ENCODE data around the gene SLC19A1.
A peak's percentile ranks its signal among the peaks of the same experiment; 100 is the strongest.

SLC19A1 gene

DNA sequence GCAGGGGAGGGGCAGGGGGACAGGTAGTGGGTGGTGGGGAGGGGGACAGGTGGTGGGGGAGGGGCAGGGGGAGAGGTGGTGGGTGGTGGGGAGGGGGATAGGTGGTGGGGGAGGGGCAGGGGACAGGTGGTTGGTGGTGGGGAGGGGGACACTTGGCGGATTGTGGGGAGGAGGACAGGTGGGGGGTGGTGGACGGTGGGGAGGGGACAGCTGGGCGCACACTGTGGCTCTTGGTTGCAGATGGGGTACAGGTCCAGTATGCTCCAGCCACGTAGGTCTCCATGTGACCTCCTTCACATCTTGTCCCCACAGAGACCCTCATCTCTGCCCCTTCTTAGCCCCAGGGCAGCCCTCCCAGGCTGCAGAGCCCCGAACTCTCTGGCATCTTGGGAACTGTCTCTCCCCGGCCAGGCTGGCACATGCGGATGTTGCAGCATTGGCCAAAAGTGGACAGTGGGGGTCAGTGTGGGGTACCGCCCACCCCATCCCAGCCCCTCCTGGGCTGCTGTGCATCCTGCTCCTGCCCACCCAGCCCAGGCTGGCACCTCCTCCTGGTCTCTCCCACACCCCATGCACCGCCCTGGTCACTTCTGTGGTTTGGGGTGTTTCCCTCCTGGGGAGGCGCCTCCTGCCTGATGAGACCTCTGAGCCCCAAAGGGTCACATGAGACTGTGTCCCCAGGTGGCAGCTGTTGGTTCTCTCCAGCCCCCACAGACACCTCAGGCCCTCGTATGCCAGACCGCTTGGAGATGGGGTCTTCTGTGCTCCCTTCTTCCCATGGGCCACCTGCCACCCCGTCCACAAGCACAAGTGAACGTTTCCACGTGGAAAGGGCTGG, 7.6 kb upstream of the SLC19A1 start:
- WGBS, result 89% methylated on average over 15 of the region's 15 CpGs

DNA sequence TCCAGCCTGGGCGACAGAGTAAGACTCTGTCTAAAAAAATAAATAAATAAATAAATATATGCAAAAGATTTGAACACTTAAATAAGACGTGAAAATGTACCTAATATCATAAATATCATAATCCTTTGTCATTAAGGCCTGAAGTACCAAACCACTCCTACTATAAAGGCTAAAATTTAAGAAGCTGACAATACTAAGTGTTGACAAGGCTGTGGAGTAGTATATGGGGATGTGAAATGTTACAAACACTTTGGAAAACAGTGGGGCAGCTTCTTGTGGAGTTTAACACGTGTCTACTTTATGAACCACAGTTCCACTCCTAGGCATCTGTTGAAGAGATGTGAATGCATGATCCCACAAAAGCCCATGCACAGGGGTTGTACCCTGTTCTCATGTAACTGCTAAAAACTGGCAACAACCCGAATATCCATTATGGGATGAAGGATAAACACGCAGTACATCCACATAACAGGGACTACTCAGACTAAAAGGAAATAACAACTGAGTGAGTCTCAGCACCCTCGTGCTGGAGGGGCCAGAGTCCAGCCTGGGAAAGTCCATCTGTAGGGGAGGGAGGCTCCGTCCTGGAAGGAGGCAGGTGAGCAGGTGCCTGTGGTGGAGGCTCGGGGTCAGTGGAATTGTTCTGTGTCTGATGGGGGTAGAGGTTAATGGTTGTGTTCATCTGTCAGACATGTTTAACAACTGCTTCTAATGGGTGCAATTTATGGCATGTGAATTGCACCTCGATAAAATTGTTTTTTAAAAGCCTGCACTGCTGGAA, 6.7 kb upstream of the SLC19A1 start:
- no peak overlapping the region for H3K4me3 ChIP-seq (ENCODE audit: low read length)
- no peaks in the 10 kb centered on the region for H3K36me3 ChIP-seq (ENCODE audit: insufficient read depth, low read length)
- H3K9me3 ChIP-seq (ENCODE audit: insufficient read depth, low read depth, low read length), result no peaks in the 10 kb centered on the region
- H3K4me1 ChIP-seq (ENCODE audit: insufficient read depth, low read length), result peaks cover 7% of the 10 kb centered on the region
- H3K9ac ChIP-seq (ENCODE audit: low read depth, low read length), result no peak overlapping the region
- no peak overlapping the region for H3K27ac ChIP-seq (ENCODE audit: low read depth, low read length)
- WGBS, result 90% methylated on average over 7 of the region's 9 CpGs
- H3K27me3 ChIP-seq (ENCODE audit: insufficient read depth, low read length), result no peaks in the 10 kb centered on the region

More for the DNA sequence above, 7.6 kb upstream of the SLC19A1 start:
- Histone ChIP-seq H3K27ac (ENCODE audit: low read depth, low read length) (no peak overlapping the region), H3K4me3 (ENCODE audit: low read length) (no peak overlapping the region), H3K36me3 (ENCODE audit: insufficient read depth, low read length) (no peaks in the 10 kb centered on the region), H3K4me1 (ENCODE audit: insufficient read depth, low read length) (peaks cover 7% of the 10 kb centered on the region), H3K9ac (ENCODE audit: low read depth, low read length) (no peak overlapping the region), H3K9me3 (ENCODE audit: insufficient read depth, low read depth, low read length) (no peaks in the 10 kb centered on the region), H3K27me3 (ENCODE audit: insufficient read depth, low read length) (no peaks in the 10 kb centered on the region)

DNA sequence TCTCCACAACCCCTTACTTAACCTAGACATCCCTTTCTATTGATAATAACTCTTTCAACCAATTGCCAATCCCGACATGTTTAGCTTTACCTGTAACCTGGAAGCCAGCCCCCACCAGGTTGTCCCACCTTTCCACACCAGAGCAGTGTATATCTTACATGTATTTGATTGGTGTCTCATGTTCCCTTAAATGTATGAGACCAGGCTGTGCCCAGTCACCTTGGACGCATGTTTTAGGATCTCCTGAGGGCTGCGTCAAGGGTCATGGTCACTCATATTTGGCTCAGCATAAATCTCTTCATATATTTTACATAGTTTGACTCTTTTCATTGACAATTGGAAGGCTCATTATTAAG, 5.3 kb upstream of the SLC19A1 start:
- Histone ChIP-seq H3K27ac (ENCODE audit: low read depth, low read length) (no peak overlapping the region), H3K9me3 (ENCODE audit: insufficient read depth, low read depth, low read length) (no peaks in the 10 kb centered on the region), H3K4me1 (ENCODE audit: insufficient read depth, low read length) (peaks cover 7% of the 10 kb centered on the region), H3K27me3 (ENCODE audit: insufficient read depth, low read length) (no peaks in the 10 kb centered on the region), H3K9ac (ENCODE audit: low read depth, low read length) (no peak overlapping the region), H3K4me3 (ENCODE audit: low read length) (no peak overlapping the region), H3K36me3 (ENCODE audit: insufficient read depth, low read length) (no peaks in the 10 kb centered on the region)
- WGBS, result 92% methylated on average over 3 of the region's 3 CpGs

DNA sequence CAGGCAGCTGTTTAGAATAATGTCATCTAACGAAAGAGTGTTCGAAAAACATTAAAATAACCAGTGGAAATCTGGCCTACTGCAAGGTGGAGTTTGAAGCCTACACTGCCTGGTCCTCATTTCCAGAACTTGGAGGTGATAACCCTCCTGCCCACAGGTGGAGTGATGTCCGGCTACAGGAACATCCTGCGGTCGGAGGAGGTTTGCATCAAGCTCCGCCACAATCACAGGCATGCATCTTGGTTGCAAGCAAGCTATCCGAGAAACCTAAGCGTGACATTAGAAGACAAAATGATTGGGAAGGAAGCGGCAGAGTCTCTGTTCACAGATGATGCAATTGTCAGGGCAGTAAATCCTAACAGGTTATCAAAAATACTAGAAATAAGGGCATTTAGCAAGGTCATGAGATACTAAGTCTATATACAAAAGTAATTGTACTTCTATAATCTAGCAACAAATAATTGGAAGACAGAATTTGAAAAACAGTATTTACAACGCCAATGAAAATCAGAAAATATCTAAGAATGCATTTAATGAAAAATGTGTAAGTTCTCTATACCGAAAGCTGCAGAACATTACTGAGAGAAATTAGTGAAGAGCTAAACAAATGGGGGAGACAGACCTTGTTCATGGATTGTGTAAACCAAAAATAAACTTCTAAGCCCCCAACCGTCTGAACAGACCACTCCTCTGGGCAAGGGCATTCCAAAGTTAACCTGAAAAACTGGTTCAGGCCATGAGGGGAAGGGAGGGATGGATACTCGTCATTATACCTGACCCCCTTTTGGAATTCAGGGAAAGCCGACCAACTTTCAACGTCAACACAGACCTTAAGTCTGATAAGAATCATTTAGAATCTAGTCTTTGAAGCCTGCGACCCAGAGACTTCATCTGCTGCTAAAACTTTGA, 4.7 kb upstream of the SLC19A1 start:
- WGBS, result 96% methylated on average over 16 of the region's 16 CpGs
- Histone ChIP-seq H3K4me1 (ENCODE audit: insufficient read depth, low read length) (peaks cover 7% of the 10 kb centered on the region), H3K27ac (ENCODE audit: low read depth, low read length) (no peak overlapping the region), H3K36me3 (ENCODE audit: insufficient read depth, low read length) (no peaks in the 10 kb centered on the region), H3K4me3 (ENCODE audit: low read length) (no peak overlapping the region), H3K9ac (ENCODE audit: low read depth, low read length) (no peak overlapping the region), H3K9me3 (ENCODE audit: insufficient read depth, low read depth, low read length) (no peaks in the 10 kb centered on the region), H3K27me3 (ENCODE audit: insufficient read depth, low read length) (no peaks in the 10 kb centered on the region)

DNA sequence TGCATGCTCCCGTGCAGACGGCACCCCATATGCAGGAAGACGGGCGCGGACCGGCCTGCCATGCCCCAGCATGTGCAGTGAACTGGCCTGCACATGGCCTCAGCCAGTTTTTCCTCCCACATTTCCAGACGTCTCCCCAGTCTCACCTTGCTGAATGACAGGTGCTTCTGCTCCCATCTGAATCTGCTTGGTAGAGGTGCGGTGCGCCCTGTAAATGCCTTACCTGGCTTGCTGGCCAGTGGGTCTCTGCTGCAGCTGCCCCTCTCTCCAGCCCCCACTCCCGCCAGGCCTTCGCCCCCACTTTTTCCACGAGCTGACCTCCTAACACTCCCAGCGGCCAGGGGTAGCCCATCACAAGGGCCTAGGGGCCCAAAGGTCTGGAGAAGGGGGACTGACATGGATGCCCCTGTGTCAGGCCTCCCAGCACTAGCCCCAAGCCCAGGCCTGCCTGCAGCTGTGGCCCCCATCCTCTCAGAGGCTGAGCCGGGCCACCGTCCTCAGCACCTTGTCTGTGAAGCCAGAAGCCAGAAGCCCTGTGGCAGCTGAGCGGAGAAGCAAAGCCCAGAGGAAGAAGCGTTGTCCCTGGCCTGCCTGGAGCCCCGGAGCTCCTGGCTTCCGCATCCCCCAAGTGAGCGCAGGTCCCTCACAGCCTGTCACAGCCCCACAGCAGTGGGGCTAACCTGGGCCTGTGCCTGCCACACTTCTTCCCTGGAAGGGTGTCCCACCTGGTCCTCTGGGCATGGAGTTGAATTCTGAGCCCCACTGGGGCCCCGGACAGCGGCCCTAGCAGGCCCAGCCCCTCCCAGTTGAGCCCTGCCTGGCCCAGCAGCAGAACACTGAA, 3.7 kb upstream of the SLC19A1 start:
- H3K27ac ChIP-seq (ENCODE audit: low read depth, low read length), result no peak overlapping the region
- H3K4me3 ChIP-seq (ENCODE audit: low read length), result no peak overlapping the region
- H3K9ac ChIP-seq (ENCODE audit: low read depth, low read length), result no peak overlapping the region
- peaks cover under 1% of the 10 kb centered on the region for H3K4me1 ChIP-seq (ENCODE audit: insufficient read depth, low read length)
- H3K9me3 ChIP-seq (ENCODE audit: insufficient read depth, low read depth, low read length), result no peaks in the 10 kb centered on the region
- no peaks in the 10 kb centered on the region for H3K27me3 ChIP-seq (ENCODE audit: insufficient read depth, low read length)
- peaks cover 2% of the 10 kb centered on the region; the same call in 1 of the 2 replicates for H3K36me3 ChIP-seq (ENCODE audit: insufficient read depth, low read length)
- 90% methylated on average over 22 of the region's 22 CpGs for WGBS

DNA sequence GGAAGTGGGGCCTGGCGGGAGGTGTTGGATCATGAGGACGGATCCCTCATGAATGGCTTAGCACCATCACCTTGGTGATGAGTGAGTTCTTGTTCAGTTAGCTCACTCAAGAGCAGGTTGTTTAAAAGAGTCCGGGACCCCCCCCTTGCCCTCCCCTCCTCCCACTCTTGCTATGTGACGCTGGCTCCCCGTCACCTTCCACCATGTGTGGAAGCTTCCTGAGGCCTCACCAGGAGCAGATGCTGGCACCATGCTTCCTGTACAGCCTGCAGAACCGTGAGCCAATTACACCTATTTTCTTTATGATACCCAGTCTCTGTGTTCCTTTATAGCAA, 3.0 kb upstream of the SLC19A1 start:
- Histone ChIP-seq H3K4me3 (ENCODE audit: low read length) (no peak overlapping the region), H3K36me3 (ENCODE audit: insufficient read depth, low read length) (peaks cover 3% of the 10 kb centered on the region; the same call in 1 of the 2 replicates)
- 95% methylated on average over 6 of the region's 6 CpGs for WGBS

DNA sequence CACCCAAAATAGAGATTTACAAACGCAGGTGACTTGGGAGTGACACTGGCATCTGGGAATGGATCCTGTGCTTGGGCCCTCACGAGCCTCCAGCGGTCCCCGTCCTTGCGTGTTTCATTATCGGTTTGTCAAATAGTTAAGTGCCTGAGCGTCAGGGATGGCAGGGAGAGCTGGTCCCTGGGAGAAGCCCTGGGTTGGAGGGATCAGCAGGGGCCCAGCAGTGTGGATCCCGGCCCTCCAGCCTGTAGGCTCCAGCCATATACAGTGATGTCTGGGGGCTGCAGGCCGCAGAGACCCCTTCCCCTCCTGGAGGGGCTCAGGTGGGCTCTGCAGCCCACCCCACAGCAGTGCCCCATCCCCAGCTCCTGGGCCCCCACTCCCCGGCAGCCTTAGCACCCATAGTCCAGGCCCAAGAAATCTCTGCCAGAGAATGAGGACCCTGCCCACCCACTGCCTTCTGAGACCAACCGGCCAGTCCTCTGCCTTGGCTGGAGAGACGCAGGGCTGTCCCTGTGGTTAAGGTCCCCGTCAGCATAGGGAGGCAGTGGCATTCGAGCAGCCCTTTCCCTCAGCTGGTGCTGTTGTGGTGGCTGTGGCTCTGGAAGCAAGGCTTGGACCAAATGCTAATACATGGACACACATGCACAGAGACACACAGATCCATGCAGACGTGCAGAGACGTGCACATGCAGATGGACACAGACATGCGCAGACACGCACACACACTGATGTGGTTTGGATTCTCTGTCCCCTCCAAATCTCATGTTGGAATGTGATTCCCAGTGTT, 2.4 kb upstream of the SLC19A1 start:
- Histone ChIP-seq H3K4me3 (ENCODE audit: low read length) (no peak overlapping the region), H3K9me3 (ENCODE audit: insufficient read depth, low read depth, low read length) (no peaks in the 10 kb centered on the region), H3K4me1 (ENCODE audit: insufficient read depth, low read length) (no peaks in the 10 kb centered on the region), H3K36me3 (ENCODE audit: insufficient read depth, low read length) (peaks cover 3% of the 10 kb centered on the region; the same call in 1 of the 2 replicates), H3K27ac (ENCODE audit: low read depth, low read length) (no peak overlapping the region), H3K27me3 (ENCODE audit: insufficient read depth, low read length) (no peaks in the 10 kb centered on the region), H3K9ac (ENCODE audit: low read depth, low read length) (no peak overlapping the region)
- 92% methylated on average over 18 of the region's 18 CpGs for WGBS

More for the DNA sequence above, 3.0 kb upstream of the SLC19A1 start:
- H3K27me3 ChIP-seq (ENCODE audit: insufficient read depth, low read length), result no peaks in the 10 kb centered on the region
- no peak overlapping the region for H3K27ac ChIP-seq (ENCODE audit: low read depth, low read length)
- H3K4me1 ChIP-seq (ENCODE audit: insufficient read depth, low read length), result no peaks in the 10 kb centered on the region
- no peaks in the 10 kb centered on the region for H3K9me3 ChIP-seq (ENCODE audit: insufficient read depth, low read depth, low read length)
- H3K9ac ChIP-seq (ENCODE audit: low read depth, low read length), result no peak overlapping the region

DNA sequence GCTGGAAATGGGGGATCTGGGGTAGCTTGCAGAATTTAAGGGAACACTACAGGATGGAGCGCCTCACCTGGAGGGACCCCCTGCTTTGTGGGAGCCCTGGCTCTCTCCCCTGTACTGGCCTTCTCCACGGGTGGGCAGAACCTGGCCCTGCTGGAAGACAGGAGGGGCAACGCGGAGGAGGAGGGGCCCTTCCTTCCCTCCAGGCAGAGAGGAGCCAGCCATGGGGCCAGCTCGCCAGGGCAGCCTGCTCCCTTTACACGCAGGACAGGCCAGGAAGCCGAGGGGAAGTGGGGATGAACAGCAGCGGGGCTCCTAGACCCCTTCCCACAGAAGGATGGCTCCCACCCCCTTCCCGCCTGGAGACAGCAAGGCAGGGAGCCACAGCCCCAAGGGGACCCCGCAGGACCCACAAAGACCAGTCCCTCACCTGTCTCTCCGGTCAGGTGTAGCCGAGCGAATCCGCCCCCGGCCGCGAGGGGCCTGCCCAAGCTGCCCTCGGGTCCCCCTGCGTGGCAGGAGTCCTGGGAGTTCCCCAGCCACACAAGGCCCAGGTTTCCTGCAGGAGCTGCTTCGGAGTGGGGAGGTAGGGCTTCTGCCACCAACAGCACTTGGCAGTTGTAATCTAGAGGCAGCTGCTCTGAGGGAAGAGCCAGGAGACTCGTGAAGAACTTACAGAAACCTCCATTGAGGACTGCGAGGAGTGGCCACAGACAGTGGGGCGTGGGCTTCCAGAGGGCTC, 1.6 kb upstream of the SLC19A1 start:
- Histone ChIP-seq H3K4me1 (ENCODE audit: insufficient read depth, low read length) (no peaks in the 10 kb centered on the region), H3K27ac (ENCODE audit: low read depth, low read length) (no peak overlapping the region), H3K27me3 (ENCODE audit: insufficient read depth, low read length) (no peaks in the 10 kb centered on the region), H3K9ac (ENCODE audit: low read depth, low read length) (no peak overlapping the region), H3K36me3 (ENCODE audit: insufficient read depth, low read length) (peaks cover 3% of the 10 kb centered on the region; the same call in 1 of the 2 replicates), H3K9me3 (ENCODE audit: insufficient read depth, low read depth, low read length) (no peaks in the 10 kb centered on the region), H3K4me3 (ENCODE audit: low read length) (no peak overlapping the region)
- WGBS, result 84% methylated on average over 23 of the region's 23 CpGs

DNA sequence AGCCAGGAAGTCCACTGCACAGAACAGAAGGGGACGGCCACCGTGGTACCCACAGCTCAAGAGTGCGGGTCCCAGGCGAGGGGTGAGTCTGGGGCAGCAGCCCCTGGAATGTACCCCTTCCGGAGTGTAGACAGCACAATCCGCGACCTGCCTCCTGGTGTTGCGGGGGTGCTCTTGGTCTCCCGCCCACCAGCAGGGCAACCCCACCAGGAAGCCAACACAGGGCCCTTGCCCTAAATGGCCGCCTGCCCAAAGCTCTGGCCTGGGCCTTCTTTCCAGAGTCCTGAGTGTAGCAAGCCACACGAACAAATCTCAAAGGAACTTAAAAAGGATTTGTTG, 1.1 kb upstream of the SLC19A1 start:
- Histone ChIP-seq H3K4me1 (ENCODE audit: insufficient read depth, low read length) (no peaks in the 10 kb centered on the region), H3K9me3 (ENCODE audit: insufficient read depth, low read depth, low read length) (no peaks in the 10 kb centered on the region), H3K27me3 (ENCODE audit: insufficient read depth, low read length) (no peaks in the 10 kb centered on the region), H3K36me3 (ENCODE audit: insufficient read depth, low read length) (peaks cover 3% of the 10 kb centered on the region; the same call in 1 of the 2 replicates), H3K27ac (ENCODE audit: low read depth, low read length) (no peak overlapping the region), H3K4me3 (ENCODE audit: low read length) (peak overlapping the region; percentile 72; the same call in 1 of the 2 replicates), H3K9ac (ENCODE audit: low read depth, low read length) (no peak overlapping the region)
- 87% methylated on average over 11 of the region's 11 CpGs for WGBS
